Esophagus squamous epithelium (tissue), 4 donors: ENCODE results near the gene PRSS27.

Experiments
- CTCF ChIP-seq, 6 experiments: fragments of 450-650 bp in 4 of 6; fragments of 200-600 bp in 2 of 6; sonication (generic) in 2 of 6; IDR thresholded peaks; one replicate each; pipeline ENCODE4 v1.5.1; 2016 to 2019; ENCODE audit warnings: antibody characterized with exemption in 6 of 6, mild to moderate bottlenecking in 4 of 6, moderate library complexity in 4 of 6
- POLR2A ChIP-seq, 4 donors: fragments of 450-650 bp; IDR thresholded peaks; one replicate each; pipeline ENCODE4 v1.6.1; 2017; ENCODE audit warnings: antibody characterized with exemption in 4 of 4, mild to moderate bottlenecking in 4 of 4, moderate library complexity in 3 of 4

GRCh38 chr16:2744711-2745110, 24.7 kb upstream of the PRSS27 start:
- no peak for TF ChIP-seq CTCF (IDR thresholded peaks at IDR 0.05)
- no peak for TF ChIP-seq POLR2A (IDR thresholded peaks at IDR 0.05)
